ENCODE results near the gene CEMIP2.

CEMIP2 gene

DNA sequence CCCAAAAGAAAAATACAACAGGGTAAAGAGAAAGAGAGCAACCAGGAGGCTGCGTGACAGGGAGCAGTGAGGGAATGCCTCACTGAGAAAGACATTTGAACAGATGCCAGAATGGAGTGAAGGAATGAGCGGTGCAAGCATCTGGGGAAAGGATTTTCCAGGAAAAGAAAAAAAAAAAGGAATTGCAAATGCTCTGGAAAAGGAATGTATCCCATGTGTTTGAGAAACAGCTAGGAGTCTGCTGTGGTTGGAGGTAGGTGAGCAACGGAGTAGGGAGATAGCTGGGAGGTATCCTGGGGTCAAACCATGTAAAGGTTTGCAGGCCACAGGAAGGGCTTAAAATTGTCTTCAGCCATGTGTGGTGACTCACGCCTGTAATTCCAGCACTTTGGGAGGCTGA lies 23.6 kb upstream of the CEMIP2 start:
- TF ChIP-seq CTCF (IDR thresholded peaks at IDR 0.05; ENCODE audit: insufficient read depth, low read depth, low read length, missing control alignments), result no peak
- DNase-seq (ENCODE audit: low read depth), result no peak
- H3K4me3 ChIP-seq (ENCODE audit: low read depth, low read length), result no peak overlapping the region

DNA sequence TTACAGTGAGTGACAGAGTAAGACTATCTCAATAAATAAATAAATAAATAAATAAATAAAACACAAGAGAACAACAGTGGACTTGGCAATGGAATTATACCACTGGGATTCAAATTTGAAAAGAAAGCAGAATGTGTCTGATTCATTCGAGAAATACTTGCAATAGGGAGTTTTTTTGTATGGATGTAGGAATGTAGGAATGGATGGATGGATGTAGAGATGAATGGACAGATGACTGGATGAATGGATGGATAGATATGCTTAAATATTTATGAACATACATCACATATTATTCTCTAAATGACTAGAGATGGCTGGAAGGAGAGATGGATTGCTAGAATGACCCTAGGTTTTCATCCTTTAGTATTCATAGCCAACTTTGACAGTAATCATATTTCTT lies 22.0 kb upstream of the CEMIP2 start:
- TF ChIP-seq CTCF (IDR thresholded peaks at IDR 0.05; ENCODE audit: insufficient read depth, low read depth, low read length, missing control alignments), result no peak
- H3K4me3 ChIP-seq (ENCODE audit: low read depth, low read length), result no peak overlapping the region
- no peak for DNase-seq (ENCODE audit: low read depth)

- TF ChIP-seq CTCF (IDR thresholded peaks at IDR 0.05; ENCODE audit: insufficient read depth, low read depth, low read length, missing control alignments), result no peak
- peak; percentile 68 for DNase-seq (ENCODE audit: low read depth)
- no peak overlapping the region for H3K4me3 ChIP-seq (ENCODE audit: low read depth, low read length)
Observed at GRCh38 chr9:71783120-71783523, 14.8 kb upstream of the CEMIP2 start.

GRCh38 chr9:71781391-71781790 lies 13.1 kb upstream of the CEMIP2 start:
- no peak overlapping the region for H3K4me3 ChIP-seq (ENCODE audit: low read depth, low read length)
- no peak for TF ChIP-seq CTCF (IDR thresholded peaks at IDR 0.05; ENCODE audit: insufficient read depth, low read depth, low read length, missing control alignments)
- DNase-seq (ENCODE audit: low read depth), result peak; percentile 33

- no peak for TF ChIP-seq CTCF (IDR thresholded peaks at IDR 0.05; ENCODE audit: insufficient read depth, low read depth, low read length, missing control alignments)
- H3K4me3 ChIP-seq (ENCODE audit: low read depth, low read length), result no peak overlapping the region
- DNase-seq (ENCODE audit: low read depth), result no peak
Observed at GRCh38 chr9:71780953-71781352, 12.6 kb upstream of the CEMIP2 start.

- no peak for TF ChIP-seq CTCF (IDR thresholded peaks at IDR 0.05; ENCODE audit: insufficient read depth, low read depth, low read length, missing control alignments)
Observed at GRCh38 chr9:71778085-71778484, 9.8 kb upstream of the CEMIP2 start.

DNA sequence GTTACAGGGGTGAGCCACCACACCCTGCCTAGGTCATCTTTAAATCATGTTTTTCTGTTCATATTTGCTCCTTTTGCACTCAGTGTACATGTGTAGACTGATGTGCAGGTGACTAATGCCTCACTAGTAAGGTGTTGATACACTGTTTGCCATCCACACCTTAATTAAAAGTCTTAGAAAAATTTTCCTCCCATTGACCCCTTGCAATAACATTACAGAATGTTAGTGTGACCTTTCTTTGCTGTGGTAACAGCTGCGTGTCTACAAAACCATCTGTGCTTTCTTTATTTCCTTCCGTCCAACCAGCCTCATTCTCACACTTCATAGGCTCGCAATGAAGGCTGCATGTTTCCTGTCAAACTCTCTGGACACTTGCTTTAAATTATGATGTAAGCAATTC lies 6.6 kb upstream of the CEMIP2 start:
- DNase-seq (ENCODE audit: low read depth), result no peak
- no peak for TF ChIP-seq CTCF (IDR thresholded peaks at IDR 0.05; ENCODE audit: insufficient read depth, low read depth, low read length, missing control alignments)
- no peak overlapping the region for H3K4me3 ChIP-seq (ENCODE audit: low read depth, low read length)

More at GRCh38 chr9:71778085-71778484, 9.8 kb upstream of the CEMIP2 start:
- no peak for DNase-seq (ENCODE audit: low read depth)
- H3K4me3 ChIP-seq (ENCODE audit: low read depth, low read length), result no peak overlapping the region
